SK-N-SH (cell line): Measurements from ENCODE around the gene KLF15. TPM values are rescaled to one million over a fixed set of nuclear protein-coding genes. Genes with fewer than 3 reads are reported as not detected.

ENCODE experiments used
- CTCF ChIA-PET: fragments of 300-600, 350-600 bp; formaldehyde crosslinking; extraction: SDS; loops from one replicate; lab custom pipeline; 2021; lab: Yijun Ruan, JAX
- POLR2A ChIA-PET: fragments of 350-600 bp; sonication (Branson Sonifier 250); formaldehyde crosslinking; extraction: SDS; loops from one replicate; lab custom pipeline; 2020; ENCODE audit warnings: antibody characterized with exemption, inconsistent platforms; lab: Yijun Ruan, JAX
- DNase-seq: peaks from one replicate; pipeline ENCODE4 v3.0.0; 2012
- H2AFZ ChIP-seq: fragments of 200-600 bp; sonication (generic); 2 replicates; pipeline ENCODE4 v1.8.1; 2016; ENCODE audit warnings: antibody characterized with exemption, mild to moderate bottlenecking, low read depth
- H3F3A ChIP-seq: fragments of 200-600 bp; sonication (generic); replicated peaks from 2 replicates; pipeline ENCODE3; 2016; ENCODE audit warnings: antibody characterized with exemption, mild to moderate bottlenecking; ENCODE audit not compliant: insufficient read depth
- H3K27ac ChIP-seq, 2 experiments: fragments of 200-500 bp in 1 of 2; fragments of 200-600 bp in 1 of 2; sonication (Bioruptor generic) in 1 of 2; sonication (generic), shearing (Covaris generic) in 1 of 2; 2 replicates each; pipeline versions ENCODE4 v1.5.1 to v1.6.1; 2014 to 2016; ENCODE audit warnings: low read depth in 2 of 2, inconsistent platforms in 1 of 2, low read length in 1 of 2, mild to moderate bottlenecking in 1 of 2, mixed read lengths in 1 of 2
- H3K27me3 ChIP-seq: fragments of 200-600 bp; sonication (generic), shearing (Covaris generic); 2 replicates; pipeline ENCODE4 v1.6.1; 2016; ENCODE audit warnings: mixed run types; ENCODE audit not compliant: insufficient read depth
- H3K36me3 ChIP-seq, 2 experiments: fragments of 200-500 bp in 1 of 2; fragments of 200-600 bp in 1 of 2; sonication (Bioruptor generic) in 1 of 2; sonication (generic) in 1 of 2; replicated peaks in 1 of 2; 2 replicates each; pipeline versions ENCODE3 to v1.5.1; 2014 to 2016; ENCODE audit warnings: low read length in 1 of 2, mild to moderate bottlenecking in 1 of 2; ENCODE audit not compliant: insufficient read depth in 2 of 2, control insufficient read depth in 1 of 2
- H3K4me1 ChIP-seq, 2 experiments: fragments of 200-500 bp in 1 of 2; fragments of 200-600 bp in 1 of 2; sonication (Bioruptor generic) in 1 of 2; sonication (generic), shearing (Covaris generic) in 1 of 2; 2 replicates each; pipeline versions ENCODE4 v1.5.1 to v1.6.1; 2014 to 2016; ENCODE audit warnings: low read depth in 1 of 2, low read length in 1 of 2, mixed run types in 1 of 2; ENCODE audit not compliant: insufficient read depth in 2 of 2, control insufficient read depth in 1 of 2
- H3K4me2 ChIP-seq: fragments of 200-600 bp; sonication (generic), shearing (Covaris generic); 2 replicates; pipeline ENCODE4 v1.6.1; 2017; ENCODE audit warnings: mixed run types
- H3K4me3 ChIP-seq, 2 experiments: fragments of 200-500 bp in 1 of 2; fragments of 200-600 bp in 1 of 2; sonication (Bioruptor generic) in 1 of 2; sonication (generic), shearing (Covaris generic) in 1 of 2; 2 replicates each; pipeline versions ENCODE4 v1.5.1 to v1.8.1; 2014 to 2016; ENCODE audit warnings: low read depth in 2 of 2, inconsistent platforms in 1 of 2, low read length in 1 of 2, mild to moderate bottlenecking in 1 of 2, mixed read lengths in 1 of 2, moderate library complexity in 1 of 2
- H3K79me2 ChIP-seq: fragments of 200-600 bp; sonication (generic); 2 replicates; pipeline ENCODE4 v1.8.1; 2017; ENCODE audit warnings: mild to moderate bottlenecking; ENCODE audit not compliant: insufficient read depth
- H3K9ac ChIP-seq: fragments of 200-600 bp; sonication (generic); 2 replicates; pipeline ENCODE4 v1.6.1; 2017; ENCODE audit warnings: mixed run types
- H3K9me2 ChIP-seq: fragments of 200-600 bp; sonication (generic); 2 replicates; pipeline ENCODE4 v1.6.1; 2017; ENCODE audit warnings: mixed run types
- H3K9me3 ChIP-seq: fragments of 200-600 bp; sonication (generic); 2 replicates; pipeline ENCODE4 v1.6.1; 2017; ENCODE audit warnings: mixed run types, mild to moderate bottlenecking, moderate library complexity
- H4K20me1 ChIP-seq: fragments of 200-600 bp; sonication (generic); 2 replicates; pipeline ENCODE4 v1.6.1; 2017; ENCODE audit warnings: mild to moderate bottlenecking, mixed run types; ENCODE audit not compliant: insufficient read depth
- CHD2 ChIP-seq: fragments of 150-350 bp; IDR thresholded peaks from 2 replicates; pipeline ENCODE4 v1.6.1; 2018; ENCODE audit warnings: low read length; ENCODE audit not compliant: partially characterized antibody
- EP300 ChIP-seq, 2 experiments: IDR thresholded peaks; 2 replicates each; pipeline versions ENCODE4 v1.4.0 to v1.6.1; 2012; ENCODE audit warnings: borderline replicate concordance in 1 of 2, low read depth in 1 of 2, low read length in 1 of 2
- GABPA ChIP-seq: IDR thresholded peaks from 2 replicates; pipeline ENCODE4 v1.4.0; 2012; ENCODE audit warnings: low read depth, mild to moderate bottlenecking
- GATA2 ChIP-seq: sonication (generic); formaldehyde crosslinking; IDR thresholded peaks from 2 replicates; pipeline ENCODE4 v1.5.0; 2020; ENCODE audit warnings: mild to moderate bottlenecking, missing genetic modification reagents
- JUND ChIP-seq: IDR thresholded peaks from 2 replicates; pipeline ENCODE4 v1.4.0; 2012
- MXI1 ChIP-seq: IDR thresholded peaks from 2 replicates; pipeline ENCODE4 v1.6.1; 2012; ENCODE audit warnings: mild to moderate bottlenecking, low read depth, low read length, improper control_type of control experiment
- RAD21 ChIP-seq: IDR thresholded peaks from 2 replicates; pipeline ENCODE4 v1.6.1; 2012; ENCODE audit warnings: mild to moderate bottlenecking, low read length
- RCOR1 ChIP-seq: fragments of 150-350 bp; IDR thresholded peaks from 2 replicates; pipeline ENCODE4 v1.6.1; 2017; ENCODE audit warnings: antibody characterized with exemption, low read length
- RFX5 ChIP-seq: IDR thresholded peaks from 2 replicates; pipeline ENCODE4 v1.6.1; 2012; ENCODE audit warnings: mild to moderate bottlenecking, improper control_type of control experiment, low read length
- TCF12 ChIP-seq: IDR thresholded peaks from 2 replicates; pipeline ENCODE4 v1.4.0; 2012
- WGBS: methylation state at CpG from one replicate; pipeline ENCODE4 v1.1.6; 2017; ENCODE audit warnings: low lambda C conversion rate; 5-methylcytosine and 5-hydroxymethylcytosine counted together
- polyA plus RNA-seq, 3 experiments: library from polyadenylated mRNA; depleted of rRNA; stranded (reverse); fragments of >200 nt; gene quantifications; 2 replicates each; pipeline ENCODE4 v1.2.3, GENCODE V29; 2012

The KLF15 gene
- polyA plus RNA-seq, 1 of the 3 experiments (the other 2 are of a cell fraction), result 0.28 TPM

DNA sequence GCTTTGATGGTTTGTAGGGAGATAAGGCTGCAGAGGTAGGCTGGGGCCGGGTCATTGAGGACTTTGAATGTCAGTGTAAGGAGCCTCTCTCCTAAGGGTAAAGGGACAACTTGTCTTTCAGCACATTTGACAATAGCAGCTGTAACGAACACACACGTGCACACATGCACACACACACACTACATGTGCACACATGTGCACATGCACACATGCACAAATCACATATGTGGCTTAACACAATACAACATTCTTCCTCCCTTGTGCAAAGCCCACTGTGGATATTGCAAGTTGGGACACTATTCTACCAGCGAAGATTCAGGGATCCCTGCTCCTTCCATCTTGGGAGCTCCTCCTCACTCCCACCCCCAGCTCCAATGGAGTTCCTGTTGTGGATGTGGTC lies 36.4 kb upstream of the KLF15 start:
- no peaks in the 10 kb centered on the region for H4K20me1 ChIP-seq
- no peak overlapping the region for H3K4me3 ChIP-seq
- no peaks in the 10 kb centered on the region for H3F3A ChIP-seq
- H2AFZ ChIP-seq, result no peak overlapping the region
- POLR2A ChIA-PET, result no interaction called here
- no peaks in the 10 kb centered on the region for H3K79me2 ChIP-seq
- H3K9me2 ChIP-seq, result no peaks in the 10 kb centered on the region
- no peaks in the 10 kb centered on the region for H3K9me3 ChIP-seq
- H3K4me1 ChIP-seq, result peaks cover 0 to 25% of the 10 kb centered on the region in 2 experiments; a peak in 2 of 4 replicates
- H3K36me3 ChIP-seq, result no peaks in the 10 kb centered on the region
- no peak overlapping the region for H3K27ac ChIP-seq
- DNase-seq, result no peak
- no peak for TF ChIP-seq RFX5
- no peak overlapping the region for H3K4me2 ChIP-seq
- CTCF ChIA-PET, result interaction anchor here (1.4 to 7.1 kb wide), 3 partner anchors 148 to 260 kb away, joined by 4 to 79 read pairs (median 10); no protein-coding TSS in a partner anchor
- H3K27me3 ChIP-seq, result no peaks in the 10 kb centered on the region
- 44% methylated on average over 4 of the region's 4 CpGs for WGBS
- no peak overlapping the region for H3K9ac ChIP-seq

GRCh38 chr3:126392246-126392645 lies 35.0 kb upstream of the KLF15 start:
- no peak overlapping the region for H3K4me3 ChIP-seq
- TF ChIP-seq TCF12, result no peak
- 45% methylated on average over 3 of the region's 12 CpGs for WGBS
- no peaks in the 10 kb centered on the region for H3K79me2 ChIP-seq
- peaks cover 0 to 25% of the 10 kb centered on the region in 2 experiments; a peak in 2 of 4 replicates for H3K4me1 ChIP-seq
- no peaks in the 10 kb centered on the region for H3K36me3 ChIP-seq
- H4K20me1 ChIP-seq, result no peaks in the 10 kb centered on the region
- no peak overlapping the region for H2AFZ ChIP-seq
- ChIA-PET CTCF (interaction anchor here (1.2 to 7.1 kb wide), 7 partner anchors 14 to 259 kb away, joined by 3 to 79 read pairs (median 8); partner anchors contain the start of gene ZXDC), POLR2A (no interaction called here)
- H3F3A ChIP-seq, result no peaks in the 10 kb centered on the region
- H3K9ac ChIP-seq, result no peak overlapping the region
- H3K9me3 ChIP-seq, result no peaks in the 10 kb centered on the region
- H3K4me2 ChIP-seq, result no peak overlapping the region
- no peaks in the 10 kb centered on the region for H3K9me2 ChIP-seq
- no peaks in the 10 kb centered on the region for H3K27me3 ChIP-seq
- H3K27ac ChIP-seq, result no peak overlapping the region
- no peak for DNase-seq

DNA sequence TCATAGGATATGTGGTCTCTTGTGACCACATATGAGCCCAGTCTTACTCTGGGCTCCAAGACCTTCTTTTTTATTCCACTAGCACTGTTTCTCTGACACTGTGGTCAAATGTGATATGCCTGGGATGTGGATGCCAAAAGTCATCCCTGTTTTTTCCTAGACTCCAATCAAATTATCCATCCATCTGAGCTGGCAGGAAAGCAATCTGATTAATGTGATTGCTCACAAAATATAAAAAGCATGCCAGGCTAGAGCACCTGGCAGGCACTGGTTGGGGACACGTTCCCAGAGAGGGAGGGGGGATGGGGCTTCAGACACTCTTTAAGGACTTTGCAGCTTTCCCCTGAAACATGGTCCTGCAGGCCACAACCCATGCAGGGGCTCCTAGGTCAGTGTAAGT lies 34.4 kb upstream of the KLF15 start:
- Histone ChIP-seq H3K9ac (no peak overlapping the region), H3K36me3 (no peaks in the 10 kb centered on the region), H3K4me2 (no peak overlapping the region), H3K4me3 (no peak overlapping the region), H3K79me2 (no peaks in the 10 kb centered on the region), H3K27ac (peak overlapping the region in 1 of 2 experiments; percentile 24; a peak in 1 of 4 replicates), H3K9me3 (no peaks in the 10 kb centered on the region), H4K20me1 (no peaks in the 10 kb centered on the region), H3K27me3 (no peaks in the 10 kb centered on the region), H3K4me1 (peaks cover 0 to 25% of the 10 kb centered on the region in 2 experiments; a peak in 2 of 4 replicates), H3K9me2 (no peaks in the 10 kb centered on the region), H3F3A (no peaks in the 10 kb centered on the region), H2AFZ (no peak overlapping the region)
- DNase-seq, result peak; percentile 63
- TF ChIP-seq EP300 (IDR thresholded peaks at IDR 0.05; ENCODE audit: borderline replicate concordance in 1 of 2, low read depth in 1 of 2, low read length in 1 of 2) (peak in 1 of 2 experiments; percentile 67; a peak in 1 of 4 replicates), RCOR1 (peak; percentile 76), GATA2 (CRISPR knock-in tag) (peak; percentile 66), MXI1 (peak; percentile 74; the same call in 1 of the 2 replicates), RAD21 (0 out of 2 replicates have a peak, but pooled peaks have one; percentile 24), JUND (no peak), CHD2 (peak; percentile 69), GABPA (no peak)
- WGBS, result 0% methylated on average over 1 of the region's 1 CpG
- ChIA-PET CTCF (interaction anchor here (1.2 to 7.1 kb wide), 5 partner anchors 17 to 258 kb away, joined by 5 to 79 read pairs (median 10); partner anchors contain the start of gene ZXDC), POLR2A (no interaction called here)
